Measurements from ENCODE around the gene SLC5A1. TPM values are rescaled to one million over a fixed set of nuclear protein-coding genes. Genes with fewer than 3 reads are reported as not detected.

Gene SLC5A1
- total and polyA plus RNA-seq, 9 of the 15 experiments (the other 6 are each of a cell fraction or from before 2014, with no cell fraction given): not detected

DNA sequence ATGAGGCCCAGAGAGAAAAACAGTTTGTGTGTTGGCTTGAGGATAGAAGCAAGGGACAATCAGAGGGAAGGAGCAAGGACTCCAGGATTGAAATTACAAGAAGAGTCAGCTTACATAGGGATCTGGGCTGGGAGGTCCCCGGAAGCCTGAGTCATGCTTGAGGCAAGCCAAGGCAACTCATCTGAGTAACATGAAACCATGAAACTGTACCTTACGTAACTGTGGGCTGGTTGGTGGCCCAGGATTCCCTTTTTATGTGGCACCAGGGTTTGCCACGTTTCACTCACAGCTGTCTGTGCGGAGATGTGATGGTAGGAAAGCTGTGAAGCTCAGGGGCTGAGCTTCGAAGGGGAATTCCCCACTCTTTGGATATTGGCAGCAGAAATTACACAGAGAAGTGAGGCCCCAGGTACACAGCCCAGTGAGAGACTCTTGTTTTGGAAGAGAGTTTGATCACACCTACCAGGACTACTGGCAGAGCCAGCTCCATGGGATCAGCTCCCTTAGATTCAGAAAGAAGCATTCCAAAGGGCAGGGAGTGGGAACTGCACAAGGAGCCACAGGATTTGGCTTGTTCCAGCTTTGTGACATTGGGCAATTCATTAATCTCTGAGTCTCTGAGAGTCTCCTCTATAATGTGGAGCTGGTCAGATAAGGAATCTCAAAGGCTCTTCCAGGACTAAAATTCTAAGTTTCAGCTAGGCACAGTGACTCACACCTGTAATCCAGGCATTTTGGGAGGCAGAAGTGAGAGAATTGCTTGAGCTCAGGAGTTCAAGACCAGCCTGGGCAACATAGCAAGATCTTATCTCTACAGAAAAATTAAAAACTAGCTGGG, 7.8 kb downstream of the SLC5A1 start (continued):
- TF ChIP-seq, protein P1, sequence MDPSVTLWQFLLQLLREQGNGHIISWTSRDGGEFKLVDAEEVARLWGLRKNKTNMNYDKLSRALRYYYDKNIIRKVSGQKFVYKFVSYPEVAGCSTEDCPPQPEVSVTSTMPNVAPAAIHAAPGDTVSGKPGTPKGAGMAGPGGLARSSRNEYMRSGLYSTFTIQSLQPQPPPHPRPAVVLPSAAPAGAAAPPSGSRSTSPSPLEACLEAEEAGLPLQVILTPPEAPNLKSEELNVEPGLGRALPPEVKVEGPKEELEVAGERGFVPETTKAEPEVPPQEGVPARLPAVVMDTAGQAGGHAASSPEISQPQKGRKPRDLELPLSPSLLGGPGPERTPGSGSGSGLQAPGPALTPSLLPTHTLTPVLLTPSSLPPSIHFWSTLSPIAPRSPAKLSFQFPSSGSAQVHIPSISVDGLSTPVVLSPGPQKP (CRISPR knock-in tag; IDR thresholded peaks at IDR 0.05): no peak
- TF ChIP-seq NFYB (IDR thresholded peaks at IDR 0.05; ENCODE audit: extremely low read depth, insufficient read length) (no peak), SIX5 (IDR thresholded peaks at IDR 0.05; ENCODE audit: borderline replicate concordance in 1 of 2, insufficient read depth in 1 of 2, low read depth in 1 of 2, low read length in 2 of 2) (no peak), MYC (IDR thresholded peaks at IDR 0.05; ENCODE audit: low read depth, low read length) (no peak), MYC (CRISPR knock-in tag; IDR thresholded peaks at IDR 0.05; ENCODE audit: borderline replicate concordance, low read depth) (no peak), HDAC2 (IDR thresholded peaks at IDR 0.05) (no peak), MAFF (IDR thresholded peaks at IDR 0.05; ENCODE audit: low read length) (peak; percentile 55; the same call in 1 of the 2 replicates), JUND (IDR thresholded peaks at IDR 0.05; ENCODE audit: borderline replicate concordance, low read depth, low read length) (peak; percentile 63; the same call in 1 of the 2 replicates), JUND (tag; IDR thresholded peaks at IDR 0.05; ENCODE audit: borderline replicate concordance, low read depth, low read length) (peak; percentile 58; the same call in 1 of the 3 replicates), ZNF175 (CRISPR knock-in tag; IDR thresholded peaks at IDR 0.05; ENCODE audit: low read depth) (no peak), PHF20 (IDR thresholded peaks at IDR 0.05; ENCODE audit: partially characterized antibody) (no peak), TCF3 (CRISPR knock-in tag; IDR thresholded peaks at IDR 0.05) (no peak), EWSR1 (IDR thresholded peaks at IDR 0.05; ENCODE audit: borderline replicate concordance, low read depth, partially characterized antibody) (no peak), TGIF2 (CRISPR knock-in tag; IDR thresholded peaks at IDR 0.05) (no peak), NELFE (IDR thresholded peaks at IDR 0.05; ENCODE audit: insufficient read depth, insufficient read length) (no peak)
- TF ChIP-seq, protein P2, sequence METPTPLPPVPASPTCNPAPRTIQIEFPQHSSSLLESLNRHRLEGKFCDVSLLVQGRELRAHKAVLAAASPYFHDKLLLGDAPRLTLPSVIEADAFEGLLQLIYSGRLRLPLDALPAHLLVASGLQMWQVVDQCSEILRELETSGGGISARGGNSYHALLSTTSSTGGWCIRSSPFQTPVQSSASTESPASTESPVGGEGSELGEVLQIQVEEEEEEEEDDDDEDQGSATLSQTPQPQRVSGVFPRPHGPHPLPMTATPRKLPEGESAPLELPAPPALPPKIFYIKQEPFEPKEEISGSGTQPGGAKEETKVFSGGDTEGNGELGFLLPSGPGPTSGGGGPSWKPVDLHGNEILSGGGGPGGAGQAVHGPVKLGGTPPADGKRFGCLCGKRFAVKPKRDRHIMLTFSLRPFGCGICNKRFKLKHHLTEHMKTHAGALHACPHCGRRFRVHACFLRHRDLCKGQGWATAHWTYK (CRISPR knock-in tag; IDR thresholded peaks at IDR 0.05): peak; percentile 78; the same call in 1 of the 2 replicates
- TF ChIP-seq, protein P3, sequence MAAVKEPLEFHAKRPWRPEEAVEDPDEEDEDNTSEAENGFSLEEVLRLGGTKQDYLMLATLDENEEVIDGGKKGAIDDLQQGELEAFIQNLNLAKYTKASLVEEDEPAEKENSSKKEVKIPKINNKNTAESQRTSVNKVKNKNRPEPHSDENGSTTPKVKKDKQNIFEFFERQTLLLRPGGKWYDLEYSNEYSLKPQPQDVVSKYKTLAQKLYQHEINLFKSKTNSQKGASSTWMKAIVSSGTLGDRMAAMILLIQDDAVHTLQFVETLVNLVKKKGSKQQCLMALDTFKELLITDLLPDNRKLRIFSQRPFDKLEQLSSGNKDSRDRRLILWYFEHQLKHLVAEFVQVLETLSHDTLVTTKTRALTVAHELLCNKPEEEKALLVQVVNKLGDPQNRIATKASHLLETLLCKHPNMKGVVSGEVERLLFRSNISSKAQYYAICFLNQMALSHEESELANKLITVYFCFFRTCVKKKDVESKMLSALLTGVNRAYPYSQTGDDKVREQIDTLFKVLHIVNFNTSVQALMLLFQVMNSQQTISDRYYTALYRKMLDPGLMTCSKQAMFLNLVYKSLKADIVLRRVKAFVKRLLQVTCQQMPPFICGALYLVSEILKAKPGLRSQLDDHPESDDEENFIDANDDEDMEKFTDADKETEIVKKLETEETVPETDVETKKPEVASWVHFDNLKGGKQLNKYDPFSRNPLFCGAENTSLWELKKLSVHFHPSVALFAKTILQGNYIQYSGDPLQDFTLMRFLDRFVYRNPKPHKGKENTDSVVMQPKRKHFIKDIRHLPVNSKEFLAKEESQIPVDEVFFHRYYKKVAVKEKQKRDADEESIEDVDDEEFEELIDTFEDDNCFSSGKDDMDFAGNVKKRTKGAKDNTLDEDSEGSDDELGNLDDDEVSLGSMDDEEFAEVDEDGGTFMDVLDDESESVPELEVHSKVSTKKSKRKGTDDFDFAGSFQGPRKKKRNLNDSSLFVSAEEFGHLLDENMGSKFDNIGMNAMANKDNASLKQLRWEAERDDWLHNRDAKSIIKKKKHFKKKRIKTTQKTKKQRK (IDR thresholded peaks at IDR 0.05; ENCODE audit: borderline replicate concordance, low read depth, low read length): no peak
- TF ChIP-seq, protein P4, sequence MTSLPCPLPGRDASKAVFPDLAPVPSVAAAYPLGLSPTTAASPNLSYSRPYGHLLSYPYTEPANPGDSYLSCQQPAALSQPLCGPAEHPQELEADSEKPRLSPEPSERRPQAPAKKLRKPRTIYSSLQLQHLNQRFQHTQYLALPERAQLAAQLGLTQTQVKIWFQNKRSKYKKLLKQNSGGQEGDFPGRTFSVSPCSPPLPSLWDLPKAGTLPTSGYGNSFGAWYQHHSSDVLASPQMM (CRISPR knock-in tag; IDR thresholded peaks at IDR 0.05): no peak
- TF ChIP-seq, protein P5, sequence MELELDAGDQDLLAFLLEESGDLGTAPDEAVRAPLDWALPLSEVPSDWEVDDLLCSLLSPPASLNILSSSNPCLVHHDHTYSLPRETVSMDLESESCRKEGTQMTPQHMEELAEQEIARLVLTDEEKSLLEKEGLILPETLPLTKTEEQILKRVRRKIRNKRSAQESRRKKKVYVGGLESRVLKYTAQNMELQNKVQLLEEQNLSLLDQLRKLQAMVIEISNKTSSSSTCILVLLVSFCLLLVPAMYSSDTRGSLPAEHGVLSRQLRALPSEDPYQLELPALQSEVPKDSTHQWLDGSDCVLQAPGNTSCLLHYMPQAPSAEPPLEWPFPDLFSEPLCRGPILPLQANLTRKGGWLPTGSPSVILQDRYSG (tag; conservative IDR thresholded peaks at IDR 0.05; ENCODE audit: low read depth): no peak

All from K562 (cell line).